Nephron progenitor cell (in vitro differentiated cells): Measurements from ENCODE around the gene PNPLA3.
"Not testable (repeated sequence)": the region's sequence is repeated elsewhere in the genome, so short reads cannot be mapped to it uniquely, and the experiment has no call there.

ENCODE experiments used
- DNase-seq: peaks from one replicate; pipeline ENCODE4 v3.0.0; 2021
- H3K27ac Mint-ChIP-seq: 2 replicates; pipeline ENCODE4 v1.8.0; 2021; ENCODE audit warnings: mild to moderate bottlenecking, moderate library complexity, mixed read lengths
- H3K27me3 Mint-ChIP-seq: 2 replicates; pipeline ENCODE4 v1.8.0; 2021; ENCODE audit warnings: mild to moderate bottlenecking, low read depth, mixed read lengths; ENCODE audit not compliant: poor library complexity
- H3K36me3 Mint-ChIP-seq: 2 replicates; pipeline ENCODE4 v1.8.0; 2021; ENCODE audit warnings: low read depth, mixed read lengths
- H3K4me1 Mint-ChIP-seq: 2 replicates; pipeline ENCODE4 v1.8.0; 2021; ENCODE audit warnings: mixed read lengths
- H3K4me3 Mint-ChIP-seq: 2 replicates; pipeline ENCODE4 v1.8.0; 2021; ENCODE audit warnings: mild to moderate bottlenecking, moderate library complexity, mixed read lengths
- H3K9me3 Mint-ChIP-seq: 2 replicates; pipeline ENCODE4 v1.8.0; 2021; ENCODE audit warnings: mild to moderate bottlenecking, moderate library complexity, mixed read lengths
- CTCF ChIP-seq: fragments of 200-600 bp; sonication (generic); IDR thresholded peaks from 2 replicates; pipeline ENCODE4 v1.5.0; 2021; ENCODE audit warnings: antibody characterized with exemption

The PNPLA3 gene

GRCh38 chr22:43901976-43902643, 21.5 kb upstream of the PNPLA3 start:
- H3K27me3 Mint-ChIP-seq, result peaks cover 52% of the 10 kb centered on the region
- no peak for DNase-seq
- peaks cover 6% of the 10 kb centered on the region for H3K9me3 Mint-ChIP-seq
- no peak for TF ChIP-seq CTCF
- H3K4me1 Mint-ChIP-seq, result peaks cover 11% of the 10 kb centered on the region
- no peak overlapping the region for H3K27ac Mint-ChIP-seq
- no peaks in the 10 kb centered on the region for H3K36me3 Mint-ChIP-seq
- H3K4me3 Mint-ChIP-seq, result no peak overlapping the region

GRCh38 chr22:43903033-43903432, 20.6 kb upstream of the PNPLA3 start:
- DNase-seq, H3K4me3 Mint-ChIP-seq, H3K36me3 Mint-ChIP-seq, H3K9me3 Mint-ChIP-seq: not testable (repeated sequence)
- H3K27me3 Mint-ChIP-seq, result peaks cover 55% of the 10 kb centered on the region
- peak overlapping the region; percentile 58 for H3K27ac Mint-ChIP-seq
- peaks cover 11% of the 10 kb centered on the region for H3K4me1 Mint-ChIP-seq

- not testable (repeated sequence) for H3K36me3 Mint-ChIP-seq
Measured at GRCh38 chr22:43904412-43904811, 19.2 kb upstream of the PNPLA3 start.

GRCh38 chr22:43905681-43906080, 17.9 kb upstream of the PNPLA3 start:
- H3K4me1 Mint-ChIP-seq, result peaks cover 11% of the 10 kb centered on the region
- H3K9me3 Mint-ChIP-seq, result peaks cover 6% of the 10 kb centered on the region
- no peaks in the 10 kb centered on the region for H3K36me3 Mint-ChIP-seq
- no peak for DNase-seq
- TF ChIP-seq CTCF, result no peak
- H3K27me3 Mint-ChIP-seq, result peaks cover 58% of the 10 kb centered on the region
- H3K27ac Mint-ChIP-seq, result no peak overlapping the region
- H3K4me3 Mint-ChIP-seq, result no peak overlapping the region

More at GRCh38 chr22:43904412-43904811, 19.2 kb upstream of the PNPLA3 start:
- not testable (repeated sequence) for H3K27ac Mint-ChIP-seq, H3K9me3 Mint-ChIP-seq, H3K4me3 Mint-ChIP-seq, DNase-seq
- peak; percentile 22 for TF ChIP-seq CTCF
- H3K27me3 Mint-ChIP-seq, result peaks cover 52% of the 10 kb centered on the region
- H3K4me1 Mint-ChIP-seq, result peaks cover 11% of the 10 kb centered on the region

GRCh38 chr22:43909708-43910107, 13.9 kb upstream of the PNPLA3 start:
- no peak for TF ChIP-seq CTCF
- Mint-ChIP-seq H3K27me3 (peaks cover 68% of the 10 kb centered on the region), H3K27ac (no peak overlapping the region), H3K36me3 (no peaks in the 10 kb centered on the region), H3K4me1 (peaks cover 15% of the 10 kb centered on the region), H3K4me3 (no peak overlapping the region), H3K9me3 (peaks cover 4% of the 10 kb centered on the region)
- DNase-seq, result no peak

GRCh38 chr22:43910178-43910695, 13.4 kb upstream of the PNPLA3 start:
- no peak for TF ChIP-seq CTCF
- H3K27ac Mint-ChIP-seq, result no peak overlapping the region

More at GRCh38 chr22:43910178-43910695, 13.4 kb upstream of the PNPLA3 start:
- Mint-ChIP-seq H3K36me3 (no peaks in the 10 kb centered on the region), H3K4me3 (no peak overlapping the region), H3K4me1 (peaks cover 15% of the 10 kb centered on the region), H3K27me3 (peaks cover 68% of the 10 kb centered on the region), H3K9me3 (peaks cover 4% of the 10 kb centered on the region)
- DNase-seq, result no peak
